K562 (cell line): ENCODE measurements around the gene B3GALT6. TPM values are rescaled to one million over a fixed set of nuclear protein-coding genes. Genes with fewer than 3 reads are reported as not detected.

Experiments used
- ATAC-seq: fragments of 200-7000 bp; cut with Tn5 transposase; 3 replicates; pipeline ENCODE4 v1.9.1; 2020; ENCODE audit warnings: moderate library complexity
- BruUV-seq: library from RNA; stranded (reverse); fragments of 400-500 nt; replicated peaks from 2 replicates; lab custom pipeline; 2021; lab: Mats Ljungman, UMichigan
- CTCF ChIA-PET: fragments of 300-600 bp; formaldehyde crosslinking; extraction: SDS; loops from one replicate; lab custom pipeline; 2021; ENCODE audit warnings: low intra/inter-chr PET ratio; lab: Yijun Ruan, JAX
- POLR2A ChIA-PET: fragments of 300-600, 350-650 bp; sonication (Branson Sonifier 250); formaldehyde crosslinking; extraction: SDS; loops from one replicate; lab custom pipeline; 2021; ENCODE audit warnings: antibody characterized with exemption, inconsistent platforms; lab: Yijun Ruan, JAX
- DNase-seq, 4 experiments: peaks; one replicate each; pipeline versions ENCODE4 v3.0.0 to v3.0.0-alpha.2; 2011 to 2018; ENCODE audit warnings: low spot score in 3 of 4, mixed read lengths in 3 of 4; ENCODE audit errors: extremely low read depth in 1 of 4
- FAIRE-seq: peaks from 2 replicates; lab custom pipeline; 2011; peaks lifted over from hg19 to GRCh38; lab: Jason Lieb, UNC
- H2AFZ ChIP-seq: 2 replicates; pipeline ENCODE4 v1.6.0; 2011; ENCODE audit warnings: low read depth, low read length, control low read depth, inconsistent platforms
- H3K27ac ChIP-seq: fragments of 200-600 bp; 3 replicates; pipeline ENCODE4 v1.8.0; 2011; ENCODE audit warnings: low read depth, mild to moderate bottlenecking, control low read depth, inconsistent platforms, low read length, moderate library complexity, mixed read lengths; ENCODE audit errors: extremely low read depth
- H3K27me3 ChIP-seq, 2 experiments: fragments of 300-600 bp in 1 of 2; 2 replicates in 1 of 2; 3 replicates in 1 of 2; pipeline versions ENCODE4 v1.6.0 to v1.8.0; 2011; ENCODE audit warnings: inconsistent platforms in 2 of 2, low read length in 2 of 2, mild to moderate bottlenecking in 1 of 2, mixed read lengths in 1 of 2, moderate library complexity in 1 of 2; ENCODE audit not compliant: control insufficient read depth in 2 of 2, insufficient read depth in 2 of 2
- H3K36me3 ChIP-seq: fragments of 300-600 bp; 3 replicates; pipeline ENCODE4 v1.8.0; 2011; ENCODE audit warnings: mild to moderate bottlenecking, low read length, inconsistent platforms; ENCODE audit not compliant: control insufficient read depth, insufficient read depth
- H3K4me1 ChIP-seq, 2 experiments: fragments of 200-600 bp in 1 of 2; replicated peaks in 1 of 2; 2 replicates in 1 of 2; 3 replicates in 1 of 2; pipeline versions ENCODE4 v1.5.1 to v1.8.0; 2011; ENCODE audit warnings: inconsistent platforms in 2 of 2, low read length in 2 of 2, mild to moderate bottlenecking in 1 of 2, mixed read lengths in 1 of 2, moderate library complexity in 1 of 2; ENCODE audit not compliant: control insufficient read depth in 2 of 2, insufficient read depth in 2 of 2
- H3K4me2 ChIP-seq: 2 replicates; pipeline ENCODE4 v1.6.1; 2011; ENCODE audit warnings: low read length, control low read depth, inconsistent platforms, mixed read lengths; ENCODE audit not compliant: insufficient read depth
- H3K4me3 ChIP-seq: fragments of 200-600 bp; sonication (generic), shearing (Covaris generic); 2 replicates; pipeline ENCODE4 v1.5.1; 2016; ENCODE audit warnings: control low read depth, inconsistent platforms
- H3K79me2 ChIP-seq: fragments of 200-600 bp; 3 replicates; pipeline ENCODE4 v1.8.0; 2011; ENCODE audit warnings: low read length, inconsistent platforms; ENCODE audit not compliant: control insufficient read depth, insufficient read depth
- H3K9ac ChIP-seq, 2 experiments: 2 replicates each; pipeline versions ENCODE4 v1.6.0 to v1.6.1; 2011; ENCODE audit warnings: low read depth in 2 of 2, low read length in 2 of 2, control low read depth in 1 of 2, inconsistent platforms in 1 of 2, mild to moderate bottlenecking in 1 of 2, mixed read lengths in 1 of 2; ENCODE audit not compliant: insufficient read depth in 1 of 2
- H3K9me1 ChIP-seq: one replicate; pipeline ENCODE4 v1.6.0; 2011; ENCODE audit warnings: inconsistent platforms, mild to moderate bottlenecking, low read length, moderate library complexity; ENCODE audit not compliant: control insufficient read depth, insufficient read depth
- H3K9me3 ChIP-seq: replicated peaks from 2 replicates; pipeline ENCODE4 v1.5.1; 2011; ENCODE audit warnings: low read depth, low read length, inconsistent platforms; ENCODE audit not compliant: control insufficient read depth, insufficient read depth
- H4K20me1 ChIP-seq: replicated peaks from 2 replicates; pipeline ENCODE4 v1.6.1; 2011; ENCODE audit warnings: low read length, inconsistent platforms, mixed read lengths; ENCODE audit not compliant: control insufficient read depth, insufficient read depth
- CTCF ChIP-seq, 3 experiments: IDR thresholded peaks in 2 of 3; conservative IDR thresholded peaks in 1 of 3; 2 replicates each; pipeline ENCODE4 v1.5.1; 2011 to 2012; ENCODE audit warnings: low read length in 3 of 3, mild to moderate bottlenecking in 3 of 3, control low read depth in 2 of 3, improper control_type of control experiment in 1 of 3, inconsistent platforms in 1 of 3, low read depth in 1 of 3, mixed read lengths in 1 of 3, moderate library complexity in 1 of 3; ENCODE audit not compliant: insufficient read depth in 2 of 3
- MAFF ChIP-seq: IDR thresholded peaks from 2 replicates; pipeline ENCODE4 v1.6.1; 2012; ENCODE audit warnings: low read length, improper control_type of control experiment
- NR1H2 ChIP-seq: sonication (generic); formaldehyde crosslinking; IDR thresholded peaks from 2 replicates; pipeline ENCODE4 v1.4.0; 2020; ENCODE audit warnings: mild to moderate bottlenecking, missing genetic modification reagents
- PHF21A ChIP-seq: fragments of 450-650 bp; IDR thresholded peaks from 2 replicates; pipeline ENCODE4 v1.6.1; 2017; ENCODE audit warnings: low read depth, borderline replicate concordance
- SP1 ChIP-seq: sonication (generic); formaldehyde crosslinking; IDR thresholded peaks from 2 replicates; pipeline ENCODE4 v1.8.1; 2022; ENCODE audit warnings: mild to moderate bottlenecking, missing genetic modification reagents
- TCFL5 ChIP-seq: fragments of 250-450 bp; sonication (Bioruptor Pico); conservative IDR thresholded peaks from 2 replicates; pipeline ENCODE4 v1.6.1; 2021; ENCODE audit warnings: mild to moderate bottlenecking, moderate library complexity, matching md5 sums
- TEAD4 ChIP-seq, 2 experiments: sonication (generic) in 1 of 2; formaldehyde crosslinking in 1 of 2; IDR thresholded peaks; 2 replicates each; pipeline versions ENCODE4 v1.6.1 to v1.8.0; 2012 to 2022; ENCODE audit warnings: borderline replicate concordance in 1 of 2, inconsistent platforms in 1 of 2, low read length in 1 of 2, mild to moderate bottlenecking in 1 of 2, missing genetic modification reagents in 1 of 2
- ZBTB7A ChIP-seq: IDR thresholded peaks from 2 replicates; pipeline ENCODE4 v1.6.1; 2011; ENCODE audit warnings: low read depth, mild to moderate bottlenecking, low read length, moderate library complexity, borderline replicate concordance; ENCODE audit not compliant: control insufficient read depth
- WGBS: fragments of 100-300 bp; shearing (Covaris generic); methylation state at CpG from one replicate; pipeline ENCODE4 v1.1.6; 2016; ENCODE audit warnings: low coverage, mixed read lengths; ENCODE audit not compliant: insufficient coverage; ENCODE audit errors: missing lambda C conversion rate; 5-methylcytosine and 5-hydroxymethylcytosine counted together
- in situ Hi-C: fragments of 300-500 bp; cut with MboI; formaldehyde crosslinking; loops from 4 replicates; pipeline ENCODE4 v1.15.0; 2018; ENCODE audit warnings: inconsistent platforms, mixed read lengths
- intact Hi-C: fragments of 100-400 bp; cut with micrococcal nuclease; formaldehyde crosslinking; loops from 2 replicates; pipeline ENCODE4 v1.14.2; 2022
- polyA plus RNA-seq, 8 experiments: library from polyadenylated mRNA; depleted of rRNA in 4 of 8; stranded (reverse) in 5 of 8; unstranded in 3 of 8; fragments of >200 nt; fragmentation: Nextera tagmentation in 2 of 8; fragmentation: Illumina TruSeq in 1 of 8; extraction: Ambion mirVana in 2 of 8; extraction: Trizol in 1 of 8; gene quantifications; 2 replicates each; pipeline versions ENCODE4 v1.2.1 to v1.2.3, GENCODE V29; 2011 to 2014; ENCODE audit warnings: inconsistent platforms in 1 of 8, missing spikeins in 1 of 8
- total RNA-seq, 7 experiments: library from RNA; depleted of rRNA in 6 of 7; stranded (reverse); fragments of >200 nt in 6 of 7; fragmentation: Illumina TruSeq in 2 of 7; extraction: Trizol in 2 of 7; gene quantifications; 2 replicates each; pipeline versions ENCODE4 v1.2.1 to v1.2.3, GENCODE V29; 2011 to 2021; ENCODE audit warnings: low replicate concordance in 1 of 7
- TF ChIP-seq, protein P1 (sequence below): sonication (generic); formaldehyde crosslinking; IDR thresholded peaks from 2 replicates; pipeline ENCODE4 v1.8.1; 2023; ENCODE audit warnings: mild to moderate bottlenecking, missing genetic modification reagents
- TF ChIP-seq, protein P2 (sequence below), 2 experiments: fragments of 450-650 bp; conservative IDR thresholded peaks; 2 replicates each; pipeline ENCODE4 v1.6.1; 2017; ENCODE audit warnings: mild to moderate bottlenecking in 2 of 2, moderate library complexity in 2 of 2

The B3GALT6 gene
- total and polyA plus RNA-seq, 9 of the 15 experiments (the other 6 are each of a cell fraction or from before 2014, with no cell fraction given): 0.68 to 29.8 (median 9.9) TPM

DNA sequence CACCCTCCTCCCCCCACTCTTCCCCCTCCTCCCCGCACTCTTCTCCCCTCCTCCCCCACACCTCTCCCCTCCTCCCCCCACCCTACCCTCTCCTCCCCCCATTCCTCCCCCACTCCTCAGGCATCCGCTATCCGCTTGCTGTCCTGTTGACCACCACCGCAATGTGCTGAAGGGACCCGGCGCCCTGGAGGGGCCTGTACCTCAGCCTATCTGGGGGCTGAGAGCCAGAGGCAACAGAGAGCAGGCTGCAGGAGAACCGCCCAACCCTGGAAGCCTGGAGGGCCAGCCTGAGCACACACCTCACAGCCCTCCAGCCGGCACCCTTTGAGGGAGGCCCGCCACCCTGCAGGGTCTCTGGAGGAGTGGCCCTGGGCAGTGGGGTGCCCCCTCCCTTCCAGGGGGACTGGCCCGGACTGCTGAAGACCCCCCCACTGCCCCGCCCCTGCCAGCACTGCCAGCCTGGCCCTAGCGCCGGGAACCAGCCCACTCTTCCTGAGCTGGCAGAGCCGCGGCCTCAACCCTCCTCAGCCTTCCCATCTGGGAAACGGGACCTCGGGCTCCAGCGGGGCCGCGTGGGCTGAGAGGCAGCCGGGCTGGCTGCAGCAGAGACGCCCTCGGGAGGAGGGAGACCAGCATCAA is 13.3 kb downstream of the B3GALT6 start (continued):
- TF ChIP-seq CTCF (IDR thresholded peaks at IDR 0.05 in 2 of 3, conservative IDR thresholded peaks at IDR 0.05 in 1 of 3; ENCODE audit: insufficient read depth in 2 of 3, low read depth in 1 of 3, low read length in 3 of 3) (0 out of 6 replicates have a peak, but pooled peaks of 1 of the 3 experiments have one; percentile 4), MAFF (no peak), TEAD4 (IDR thresholded peaks at IDR 0.05; ENCODE audit: low read length) (no peak), TEAD4 (CRISPR knock-in tag; IDR thresholded peaks at IDR 0.05; ENCODE audit: borderline replicate concordance) (no peak), SP1 (CRISPR knock-in tag) (no peak), NR1H2 (CRISPR knock-in tag) (no peak)

GRCh38 chr1:1245817-1246576 is 14.0 kb downstream of the B3GALT6 start:
- H3K27me3 ChIP-seq: no peaks in the 10 kb centered on the region
- H4K20me1 ChIP-seq: no peaks in the 10 kb centered on the region
- no peak overlapping the region for H2AFZ ChIP-seq
- in situ Hi-C loops: no loop called here
- POLR2A ChIA-PET: no interaction called here
- intact Hi-C loops: no loop called here
- no peaks in the 10 kb centered on the region for H3K9me3 ChIP-seq
- ATAC-seq (no peak), DNase-seq (no peak), FAIRE-seq (no peak)
- H3K4me2 ChIP-seq: no peak overlapping the region
- no peak overlapping the region for H3K4me3 ChIP-seq
- H3K79me2 ChIP-seq: no peaks in the 10 kb centered on the region
- CTCF ChIA-PET: interaction anchor here (0.5 kb wide), 1 partner anchor 16 kb away, joined by 3 read pairs; no protein-coding TSS in a partner anchor
- H3K4me1 ChIP-seq: peaks cover 0 to 72% of the 10 kb centered on the region in 2 experiments; a peak in 3 of 5 replicates
- 89% methylated on average over 31 of the region's 45 CpGs for WGBS
- BruUV-seq: no TSS peak
- H3K9ac ChIP-seq: no peak overlapping the region
- no peaks in the 10 kb centered on the region for H3K9me1 ChIP-seq
- H3K27ac ChIP-seq: no peak overlapping the region
- peaks cover 5% of the 10 kb centered on the region; the same call in 1 of the 3 replicates for H3K36me3 ChIP-seq
- peak; percentile 6; the same call in 1 of the 2 replicates for TF ChIP-seq ZBTB7A
- no peak for TF ChIP-seq TCFL5
- TF ChIP-seq PHF21A: no peak
- TF ChIP-seq, protein P1, sequence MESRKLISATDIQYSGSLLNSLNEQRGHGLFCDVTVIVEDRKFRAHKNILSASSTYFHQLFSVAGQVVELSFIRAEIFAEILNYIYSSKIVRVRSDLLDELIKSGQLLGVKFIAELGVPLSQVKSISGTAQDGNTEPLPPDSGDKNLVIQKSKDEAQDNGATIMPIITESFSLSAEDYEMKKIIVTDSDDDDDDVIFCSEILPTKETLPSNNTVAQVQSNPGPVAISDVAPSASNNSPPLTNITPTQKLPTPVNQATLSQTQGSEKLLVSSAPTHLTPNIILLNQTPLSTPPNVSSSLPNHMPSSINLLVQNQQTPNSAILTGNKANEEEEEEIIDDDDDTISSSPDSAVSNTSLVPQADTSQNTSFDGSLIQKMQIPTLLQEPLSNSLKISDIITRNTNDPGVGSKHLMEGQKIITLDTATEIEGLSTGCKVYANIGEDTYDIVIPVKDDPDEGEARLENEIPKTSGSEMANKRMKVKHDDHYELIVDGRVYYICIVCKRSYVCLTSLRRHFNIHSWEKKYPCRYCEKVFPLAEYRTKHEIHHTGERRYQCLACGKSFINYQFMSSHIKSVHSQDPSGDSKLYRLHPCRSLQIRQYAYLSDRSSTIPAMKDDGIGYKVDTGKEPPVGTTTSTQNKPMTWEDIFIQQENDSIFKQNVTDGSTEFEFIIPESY (CRISPR knock-in tag): peak; percentile 71
- TF ChIP-seq, protein P2, sequence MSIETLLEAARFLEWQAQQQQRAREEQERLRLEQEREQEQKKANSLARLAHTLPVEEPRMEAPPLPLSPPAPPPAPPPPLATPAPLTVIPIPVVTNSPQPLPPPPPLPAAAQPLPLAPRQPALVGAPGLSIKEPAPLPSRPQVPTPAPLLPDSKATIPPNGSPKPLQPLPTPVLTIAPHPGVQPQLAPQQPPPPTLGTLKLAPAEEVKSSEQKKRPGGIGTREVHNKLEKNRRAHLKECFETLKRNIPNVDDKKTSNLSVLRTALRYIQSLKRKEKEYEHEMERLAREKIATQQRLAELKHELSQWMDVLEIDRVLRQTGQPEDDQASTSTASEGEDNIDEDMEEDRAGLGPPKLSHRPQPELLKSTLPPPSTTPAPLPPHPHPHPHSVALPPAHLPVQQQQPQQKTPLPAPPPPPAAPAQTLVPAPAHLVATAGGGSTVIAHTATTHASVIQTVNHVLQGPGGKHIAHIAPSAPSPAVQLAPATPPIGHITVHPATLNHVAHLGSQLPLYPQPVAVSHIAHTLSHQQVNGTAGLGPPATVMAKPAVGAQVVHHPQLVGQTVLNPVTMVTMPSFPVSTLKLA (conservative IDR thresholded peaks at IDR 0.05): no peak
